Measurements from ENCODE around the gene POC1B.

POC1B gene

DNA sequence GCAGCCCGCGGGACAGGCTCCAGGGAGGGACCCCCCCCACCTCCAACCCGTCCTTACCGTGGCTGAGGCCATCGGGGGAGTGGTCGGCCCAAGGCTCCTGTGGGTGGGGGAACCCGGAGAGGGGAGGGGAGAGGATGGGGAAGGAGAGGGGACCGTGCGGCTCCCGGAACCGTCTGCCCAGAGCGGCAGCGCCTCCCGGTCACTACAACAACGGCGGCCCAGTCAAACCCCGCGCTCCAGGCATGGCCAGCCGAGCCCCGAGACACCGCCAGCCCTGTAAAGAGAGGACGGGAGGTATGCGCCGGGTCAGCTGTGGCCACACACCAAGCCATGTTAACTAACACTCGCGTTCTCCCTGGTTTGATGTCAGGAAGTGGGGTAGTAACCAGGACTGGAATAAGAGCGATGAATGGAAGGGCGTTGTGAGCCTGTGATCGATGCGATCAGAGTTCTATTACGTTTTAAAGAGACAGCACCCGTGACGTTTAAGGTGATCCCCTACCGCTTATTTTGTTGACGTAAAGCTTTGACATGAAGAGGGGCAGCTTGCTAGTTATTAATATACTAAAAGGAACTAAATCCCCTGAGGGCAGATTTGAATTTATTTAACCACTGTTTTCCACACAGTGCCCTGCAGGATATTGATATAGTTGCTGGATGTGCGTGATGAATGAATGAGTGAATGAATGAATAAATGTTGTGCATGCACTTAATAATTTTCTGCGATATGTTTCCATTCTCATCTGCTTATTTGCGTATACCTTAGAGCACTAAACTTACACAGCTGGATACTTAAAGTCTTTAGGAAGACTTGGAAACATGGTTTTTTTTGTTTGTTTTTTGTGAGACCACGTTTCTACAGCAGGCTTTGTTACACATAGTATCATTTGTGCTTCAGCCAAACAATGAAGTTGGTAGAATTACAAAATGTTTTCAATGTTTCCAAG is at the start of gene POC1B:
Gene POC1B (minus strand): TSS at position 224 of the 947 bp plus-strand sequence. CDS start 152 bp downstream, at position 72.
- peak; percentile 70 for DNase-seq

DNA sequence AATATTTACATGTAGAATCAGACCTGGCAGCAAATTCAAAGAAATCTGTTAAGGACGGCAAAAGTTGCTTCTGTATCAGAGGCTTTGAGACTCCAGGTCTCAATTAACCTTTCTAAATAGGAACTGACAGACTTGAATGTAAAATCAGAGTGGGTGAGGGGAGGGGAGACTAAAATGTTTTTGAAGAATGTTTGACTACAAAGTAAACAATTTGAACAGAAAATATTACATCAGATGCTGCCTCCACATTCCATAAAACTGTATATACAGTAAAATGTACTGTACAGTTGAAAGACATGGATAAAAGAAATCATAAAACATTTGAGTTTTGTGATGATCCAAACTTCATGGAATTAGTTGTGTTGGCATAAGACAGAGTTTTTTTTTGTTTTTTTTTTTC is 49.5 kb upstream of the POC1B start:
- DNase-seq, result no peak

DNA sequence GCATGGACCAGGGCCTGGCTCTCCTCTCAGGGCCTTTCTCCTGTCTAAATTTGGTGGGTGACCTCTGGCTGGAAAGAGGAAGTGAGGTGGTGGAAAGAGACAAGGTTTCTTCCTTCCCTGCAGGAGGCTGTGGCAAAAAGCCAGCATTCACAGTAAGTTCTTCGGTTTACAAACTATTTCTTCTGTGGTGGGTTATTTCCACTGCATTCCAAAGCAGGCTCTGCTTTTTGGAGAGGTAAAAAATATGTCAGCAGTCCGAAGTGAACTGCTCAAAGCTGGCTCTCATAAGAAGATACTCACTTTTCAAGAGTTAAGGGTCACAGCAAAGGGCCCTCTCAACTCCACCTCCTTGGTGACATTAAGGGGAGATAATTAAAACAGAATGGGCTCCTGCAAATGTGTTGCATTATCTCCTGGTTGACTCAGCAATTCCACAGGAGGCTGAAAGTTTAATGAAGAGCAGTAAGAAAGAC is 48.9 kb upstream of the POC1B start:
- no peak for DNase-seq

DNA sequence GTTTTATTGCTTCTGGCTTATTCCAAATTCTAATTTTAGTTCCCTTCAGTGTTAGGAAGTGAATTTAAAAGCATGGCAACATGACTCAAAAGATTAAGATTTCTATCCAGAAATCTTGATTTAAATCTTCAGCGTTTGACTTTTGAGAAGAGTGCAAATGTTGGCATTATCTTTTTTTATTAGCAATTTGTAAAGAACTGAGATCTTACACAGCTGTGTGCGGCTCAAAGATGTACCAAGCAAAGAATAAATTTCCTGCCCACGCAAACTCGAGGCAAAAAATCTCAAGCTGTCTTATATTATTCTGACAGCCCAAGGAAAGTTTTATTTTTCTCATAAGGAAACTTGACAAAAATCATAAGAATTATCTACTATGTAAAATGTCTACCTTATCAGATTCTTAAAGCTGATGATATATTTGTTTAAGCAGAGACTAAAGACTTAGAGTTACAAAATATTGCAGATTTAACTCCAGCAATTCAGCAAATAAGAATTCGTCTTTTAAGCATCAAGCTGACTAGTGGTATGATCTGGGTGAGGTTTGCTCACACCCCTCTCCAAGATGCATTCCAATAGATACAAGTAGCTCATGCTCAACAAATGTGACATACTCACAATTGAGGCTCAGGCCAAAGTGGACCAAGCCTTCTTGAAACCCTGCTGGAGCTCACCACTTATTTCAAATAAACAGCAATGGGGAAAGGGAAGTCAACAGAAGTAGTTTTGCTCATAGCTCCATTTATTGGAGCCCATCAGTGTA is 47.4 kb upstream of the POC1B start:
- no peak for DNase-seq

DNA sequence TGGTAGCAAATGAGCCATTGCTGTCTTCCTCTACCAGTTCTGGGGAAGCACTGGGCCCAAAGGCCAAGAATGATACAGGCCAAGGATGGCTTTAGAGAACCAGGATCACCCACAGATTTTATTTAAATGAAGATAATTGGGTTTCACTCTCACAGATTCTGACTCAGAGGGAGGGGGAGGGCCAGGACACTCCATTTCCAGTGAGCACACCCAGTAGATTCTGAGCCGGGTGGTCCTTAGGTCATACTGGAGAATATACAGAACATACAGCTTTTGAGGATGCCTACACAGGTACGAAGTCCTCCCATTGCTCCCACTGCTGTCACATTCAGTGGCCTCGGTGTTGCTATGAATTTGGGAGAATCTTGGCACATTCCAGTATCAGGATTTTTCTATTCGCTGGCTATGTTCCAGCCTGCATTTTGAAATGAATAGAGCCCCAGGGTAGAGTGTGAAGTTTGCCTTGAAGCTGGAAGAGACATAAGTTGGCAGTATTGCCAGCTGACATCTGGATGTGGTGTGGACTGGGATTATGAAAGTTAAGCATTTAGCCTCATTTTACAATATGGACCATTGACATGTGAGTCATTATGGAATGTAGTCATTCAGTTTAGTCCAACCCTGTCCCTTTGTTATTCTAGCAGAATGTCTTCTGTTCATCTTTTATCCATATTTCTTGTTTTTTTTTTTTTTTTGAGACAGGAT is 45.8 kb upstream of the POC1B start:
- DNase-seq, result no peak

DNA sequence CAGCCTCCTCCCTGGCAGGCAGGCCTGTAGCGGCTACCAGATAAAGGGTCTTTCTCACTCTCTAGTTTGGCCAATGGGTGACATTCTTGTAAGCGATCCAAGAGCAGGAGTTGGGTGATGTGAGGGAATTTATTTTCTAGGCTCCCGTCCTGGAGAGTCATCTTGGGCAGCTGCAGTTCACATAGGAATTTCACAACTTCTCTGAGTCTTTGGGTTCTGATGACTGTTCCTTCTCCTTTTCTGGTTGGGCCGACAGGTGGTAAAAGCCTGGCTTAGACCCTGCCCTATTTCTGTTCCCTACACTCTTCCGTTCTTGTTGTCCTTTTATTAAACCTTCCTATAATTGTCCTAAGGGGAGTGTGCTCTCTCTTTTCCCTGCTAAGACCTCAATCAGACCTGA is 42.6 kb upstream of the POC1B start:
- DNase-seq, result no peak

DNA sequence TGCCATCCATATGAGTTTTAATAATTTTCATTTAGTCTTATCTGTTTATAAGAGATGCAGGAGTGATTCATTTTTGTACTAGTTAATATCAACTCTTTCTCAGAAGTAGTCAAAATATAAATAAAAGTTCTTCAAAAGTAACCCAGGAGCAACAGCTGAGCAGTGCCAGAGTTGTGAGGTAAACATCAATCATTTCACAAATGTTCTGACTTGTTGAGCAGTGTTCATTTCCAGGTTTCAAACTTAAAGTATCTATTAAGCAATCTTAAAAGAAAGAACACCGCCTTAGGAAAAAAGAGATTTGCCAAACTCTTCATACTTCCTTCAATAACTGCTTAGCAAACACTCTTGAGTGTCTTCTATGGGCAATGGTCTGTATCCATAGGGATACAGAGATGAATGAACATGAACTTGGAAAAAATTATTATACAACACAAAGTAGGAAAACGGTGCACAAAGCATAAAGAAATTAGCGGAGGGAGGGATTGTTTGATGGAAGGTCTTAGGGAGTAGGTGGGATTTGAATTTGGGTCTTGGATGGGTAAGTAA is 41.9 kb upstream of the POC1B start:
- no peak for DNase-seq

DNA sequence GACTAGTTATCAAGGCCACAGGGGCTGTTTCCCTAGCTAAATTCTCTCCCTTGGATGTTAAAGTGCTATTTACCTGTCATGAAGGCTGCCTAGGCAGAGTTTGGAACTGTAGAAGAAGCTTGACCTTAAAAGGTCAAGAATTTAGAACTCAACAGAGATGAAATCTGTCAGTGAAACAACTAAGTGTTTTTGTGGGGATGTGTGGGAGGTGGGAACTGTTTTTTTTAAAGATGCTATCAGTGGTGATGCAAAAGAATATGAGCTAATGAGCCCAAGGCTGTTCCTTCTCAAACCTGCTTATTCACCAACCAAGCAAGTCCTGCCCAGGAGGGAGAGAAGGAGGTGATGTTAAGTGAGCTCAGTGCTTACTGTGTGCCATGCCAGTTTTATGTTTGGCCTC is 40.8 kb upstream of the POC1B start:
- no peak for DNase-seq

DNA sequence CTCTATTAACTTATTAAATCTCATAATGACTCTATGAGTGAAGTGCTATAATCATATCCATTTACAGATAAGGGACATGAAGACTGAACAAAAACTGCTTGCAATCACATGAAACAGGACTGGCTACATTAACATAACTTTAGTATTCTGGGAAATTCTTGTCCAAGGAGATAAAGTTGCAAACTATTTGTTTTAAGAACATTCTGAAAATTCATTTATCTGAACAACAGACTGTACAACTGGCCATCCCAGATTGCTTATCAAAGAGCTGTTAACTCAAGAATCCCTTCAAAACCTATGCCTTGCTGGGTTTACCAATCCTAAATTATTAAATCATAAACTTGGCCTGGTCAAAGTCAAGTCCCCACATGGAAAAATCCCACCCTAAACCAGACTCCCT is 39.2 kb upstream of the POC1B start:
- no peak for DNase-seq

DNA sequence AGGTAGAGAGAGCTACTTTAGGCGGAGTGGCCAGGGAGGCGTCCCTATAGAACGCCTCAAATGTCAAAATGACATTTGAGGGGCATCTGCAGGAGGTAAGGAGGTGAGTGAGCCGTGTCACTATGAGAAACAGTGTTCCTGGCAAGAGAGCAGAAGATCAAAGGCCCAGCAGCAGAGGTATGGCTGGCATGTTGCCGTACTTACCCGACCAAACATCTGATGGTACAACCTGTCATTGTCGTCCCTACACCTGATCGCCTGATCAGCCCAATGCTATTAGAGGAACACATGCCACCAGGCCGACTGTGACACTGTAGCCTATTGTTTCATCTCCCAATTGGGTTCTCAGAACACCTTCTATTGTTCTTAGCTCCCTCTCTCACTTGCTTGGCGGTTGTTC is 33.9 kb upstream of the POC1B start:
- DNase-seq, result no peak

DNA sequence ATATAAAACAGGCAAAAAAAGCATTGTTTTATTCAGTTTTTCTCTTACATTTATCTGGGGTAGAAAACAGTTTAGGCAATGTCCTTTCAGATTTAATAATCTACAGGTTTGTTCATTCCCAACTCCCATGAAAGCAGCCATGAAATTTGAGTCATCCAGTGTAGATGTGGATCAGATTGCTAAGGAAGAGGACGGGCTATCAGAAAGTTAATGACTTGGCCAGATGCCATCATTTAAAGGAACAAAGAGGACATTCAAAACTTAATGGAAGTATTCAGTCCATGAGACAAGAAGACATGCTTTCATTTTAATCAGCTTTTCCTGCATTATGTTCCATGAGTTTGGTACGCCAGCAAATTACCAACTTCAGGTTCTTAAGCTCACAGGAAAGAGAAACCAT is 31.1 kb upstream of the POC1B start:
- DNase-seq, result no peak

DNA sequence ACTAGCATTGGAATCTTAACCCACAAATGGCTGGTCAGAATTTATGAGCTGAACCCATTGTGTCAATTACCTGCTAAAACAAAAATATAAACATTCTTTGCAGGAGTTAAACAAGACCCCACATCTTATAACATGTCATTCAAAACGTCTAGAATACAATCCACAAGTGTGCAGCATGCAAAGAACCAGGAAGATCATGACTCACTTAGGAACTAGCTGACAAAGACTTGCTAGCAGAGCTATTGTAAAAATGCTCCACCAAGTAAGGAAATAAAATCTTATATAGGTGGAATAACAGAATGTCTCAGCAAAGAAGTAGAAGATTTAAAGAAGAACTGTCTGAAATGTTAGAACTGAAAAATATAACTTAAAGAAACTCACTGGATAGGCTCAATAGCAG is 26.5 kb upstream of the POC1B start:
- DNase-seq, result no peak

DNA sequence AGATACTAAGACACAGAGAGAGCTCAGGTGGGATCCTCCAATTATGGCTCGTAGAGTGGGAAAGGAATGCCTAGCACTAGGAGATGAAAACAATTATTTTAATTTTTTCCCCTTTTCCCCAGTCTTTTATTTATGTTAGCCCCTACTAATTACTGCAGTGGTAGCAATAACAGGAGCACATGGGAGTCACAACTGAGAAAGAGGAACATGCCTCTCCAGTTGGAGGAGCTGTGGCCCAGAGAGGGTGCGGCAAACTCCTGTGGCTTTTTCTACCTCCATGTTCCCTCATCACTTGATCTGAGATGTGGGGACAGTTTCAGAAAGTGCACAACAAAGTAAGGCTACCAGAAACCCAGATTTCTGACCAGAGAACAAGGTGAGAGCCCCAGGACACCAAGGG is 25.9 kb upstream of the POC1B start:
- DNase-seq, result no peak

DNA sequence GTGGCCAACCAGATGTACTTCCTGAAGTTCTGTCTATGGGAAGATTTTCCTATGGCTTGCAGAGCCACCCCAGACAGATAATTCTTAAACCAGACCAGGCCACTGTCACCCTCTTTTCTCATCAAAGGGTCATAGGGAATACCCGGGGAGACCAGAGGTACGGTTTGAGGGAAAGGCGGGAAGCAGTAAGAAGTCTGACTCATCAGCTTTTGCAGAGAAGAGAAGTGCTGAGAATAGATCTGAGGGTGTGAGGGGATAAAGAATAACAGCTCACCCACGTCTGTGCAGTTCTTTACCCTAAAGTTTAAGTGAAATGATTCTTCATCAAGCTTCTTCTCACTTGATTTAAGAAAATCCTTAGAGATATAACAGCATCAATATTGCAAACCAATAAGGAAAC is 21.3 kb upstream of the POC1B start:
- DNase-seq, result no peak

DNA sequence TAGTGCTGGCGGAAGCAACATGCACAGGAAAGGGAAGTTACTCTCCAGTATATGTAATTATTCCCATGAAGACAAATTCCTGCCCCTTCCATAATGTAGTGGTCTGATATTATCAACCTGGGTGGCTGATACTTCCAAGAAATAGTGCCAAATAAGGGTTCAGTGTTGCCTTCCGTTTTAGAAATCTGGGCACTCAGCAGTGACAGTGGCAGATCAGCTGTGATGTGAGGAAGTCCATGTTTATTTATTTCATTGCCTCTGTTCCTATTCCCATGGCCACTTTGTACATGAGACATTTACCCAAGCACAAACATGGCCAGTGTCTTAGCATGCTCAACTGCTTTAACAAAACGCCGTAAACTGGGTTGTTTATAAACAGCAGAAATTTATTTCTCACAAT is 20.3 kb upstream of the POC1B start:
- no peak for DNase-seq

DNA sequence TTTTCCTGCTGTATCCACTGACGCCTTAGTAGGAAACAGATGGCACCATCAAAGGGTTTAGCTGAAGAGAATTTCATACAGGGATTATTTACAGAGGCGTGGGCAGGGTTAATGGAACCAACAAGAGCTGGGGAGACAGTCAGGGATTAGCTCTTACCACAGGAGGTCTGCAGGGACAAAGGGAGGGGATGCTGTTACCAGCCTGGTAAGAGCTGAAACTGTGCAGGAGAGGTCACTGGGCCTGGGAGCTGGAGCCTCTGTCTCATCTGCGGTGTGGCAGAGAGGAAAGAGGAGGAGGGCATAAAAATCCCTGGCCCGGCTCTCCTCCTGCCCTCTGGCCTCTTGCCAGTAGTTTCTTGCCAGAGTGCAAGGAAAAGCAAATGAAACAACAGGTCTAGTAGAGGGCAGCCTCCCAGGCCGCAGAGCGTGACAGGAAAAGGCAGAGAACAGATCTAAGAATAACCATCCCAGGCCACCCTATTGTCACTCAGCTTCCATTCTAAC is 18.9 kb upstream of the POC1B start:
- DNase-seq, result no peak

DNA sequence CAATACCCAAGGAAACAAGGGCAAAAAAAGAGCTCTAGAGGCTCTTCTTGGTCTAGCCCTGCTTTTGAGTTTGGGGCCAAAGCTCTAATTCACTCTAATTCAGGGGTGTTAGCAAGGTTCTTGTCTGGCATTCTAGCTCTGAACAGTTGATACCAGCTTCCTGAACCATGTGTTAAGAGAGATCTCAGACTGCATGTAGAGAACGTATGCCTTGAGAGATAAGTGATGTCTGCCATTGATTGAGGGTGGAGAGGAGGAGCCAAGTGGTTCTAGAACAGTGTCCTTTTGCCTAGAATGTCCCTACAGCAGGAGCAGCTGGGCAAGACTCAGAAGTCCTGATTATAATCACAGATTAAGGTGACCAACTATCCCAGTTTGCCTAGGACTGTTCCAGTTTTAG is 18.2 kb upstream of the POC1B start:
- no peak for DNase-seq

DNA sequence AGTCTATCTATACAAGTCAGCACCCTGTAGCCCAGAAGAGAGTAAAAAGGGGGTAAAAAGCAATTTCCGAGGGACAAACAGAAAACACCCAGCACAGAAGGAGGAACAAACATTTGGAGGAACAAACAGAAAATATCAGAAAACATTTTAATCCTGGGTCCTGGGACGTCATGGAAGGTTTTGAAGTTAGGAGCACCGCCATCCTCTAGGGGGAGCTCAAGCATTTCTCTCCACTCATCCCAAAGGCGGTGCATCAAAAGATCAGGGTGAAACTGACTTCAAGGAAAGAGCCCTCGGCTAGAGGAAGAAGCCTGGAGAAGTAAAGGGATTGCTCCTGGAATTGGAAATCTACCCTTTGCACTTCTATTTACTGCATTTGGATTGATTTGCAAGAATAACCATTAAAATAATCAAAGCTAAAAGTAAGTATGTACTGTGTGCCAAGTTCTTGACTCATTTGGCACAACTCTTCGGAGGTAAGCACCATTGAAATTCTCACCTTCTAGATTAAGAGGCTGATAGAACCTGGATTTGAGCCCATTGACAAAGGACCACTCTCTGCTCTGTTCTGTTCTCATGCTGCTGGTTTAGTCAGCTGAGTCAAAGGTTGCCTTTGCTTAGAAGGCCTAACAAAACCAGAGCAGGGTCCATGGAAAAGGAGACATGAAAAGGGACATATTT is 17.2 kb upstream of the POC1B start:
- peak; percentile 74 for DNase-seq

DNA sequence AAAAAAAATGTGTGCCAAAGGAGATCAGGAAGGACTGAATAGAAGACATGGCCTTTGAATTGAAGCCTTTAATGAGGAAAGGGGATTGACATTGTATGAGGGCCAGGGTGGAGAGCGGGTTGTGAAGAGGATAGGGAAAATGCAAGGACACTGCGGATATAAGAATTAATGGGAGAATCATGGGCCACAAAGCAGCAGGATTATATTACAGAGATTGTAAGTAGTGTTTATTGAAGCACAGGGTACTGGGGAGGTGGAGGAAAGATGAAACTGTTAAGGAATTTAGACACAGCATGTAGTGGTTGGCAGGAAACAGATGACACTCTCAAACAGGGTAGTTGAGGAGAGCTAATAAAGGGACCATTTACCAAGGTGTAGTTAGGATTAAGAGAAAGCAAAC is 16.4 kb upstream of the POC1B start:
- no peak for DNase-seq

DNA sequence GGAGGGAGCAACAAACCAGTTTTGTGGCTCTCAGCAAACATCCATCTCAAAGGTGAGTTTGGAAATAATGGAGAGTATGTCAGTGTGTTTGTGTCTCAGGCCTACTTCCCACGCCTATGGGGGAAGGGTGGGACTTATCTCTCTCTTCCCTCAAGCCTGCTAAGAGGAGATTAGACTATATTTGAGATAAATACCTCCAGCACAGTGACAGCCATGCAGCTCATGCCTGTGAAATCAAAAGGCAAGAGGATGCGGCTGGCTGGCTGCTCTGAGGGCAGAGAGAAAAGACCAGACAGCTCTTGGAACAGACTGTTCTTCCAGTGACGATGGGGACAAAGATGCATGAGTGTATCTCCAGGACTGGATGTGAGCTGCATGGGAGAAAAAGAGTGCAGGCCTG is 14.7 kb upstream of the POC1B start:
- no peak for DNase-seq

DNA sequence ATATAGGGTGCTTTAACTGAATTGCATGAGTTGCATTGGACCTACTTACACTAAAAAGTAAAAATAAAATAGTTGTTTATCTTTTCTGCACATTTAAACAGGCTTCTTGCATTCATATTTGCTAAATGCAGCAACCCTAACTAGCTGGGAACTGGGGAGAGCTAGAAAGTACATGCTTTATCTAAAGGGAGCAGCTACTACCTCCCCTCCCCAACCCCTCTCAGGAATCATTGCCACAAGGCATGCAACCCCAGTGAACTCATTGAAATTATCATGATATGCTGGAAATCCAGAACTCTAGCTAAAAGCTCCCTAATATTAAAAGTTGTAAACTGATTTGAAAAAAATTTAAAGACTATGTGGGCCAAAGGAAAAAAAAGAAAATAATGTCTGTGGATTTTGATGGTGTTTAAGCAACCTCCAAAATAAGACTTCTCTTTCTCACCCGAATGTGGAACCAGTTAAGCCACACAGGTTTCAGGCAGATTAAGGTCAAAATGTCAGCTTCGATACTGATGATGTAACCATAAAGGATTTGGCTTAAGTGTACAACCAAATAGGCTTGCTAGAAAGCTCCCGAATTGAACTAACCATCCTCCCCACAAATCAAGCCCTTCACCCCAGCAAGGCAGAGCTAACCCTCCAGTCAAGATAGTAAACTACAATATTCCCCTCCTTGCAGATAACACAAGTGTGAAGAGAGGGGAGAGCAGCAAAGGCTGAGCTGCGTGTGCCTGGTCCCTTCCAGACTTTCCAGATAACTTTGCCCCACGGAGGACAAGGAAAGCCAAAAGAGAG is 13.8 kb upstream of the POC1B start:
- DNase-seq, result no peak

All from CD4-positive, alpha-beta T cell treated with Interleukin-6 for 4 hours (primary cell).